ENCODE results near the gene S1PR5. TPM values are rescaled to one million over a fixed set of nuclear protein-coding genes. Genes with fewer than 3 reads are reported as not detected.

The S1PR5 gene
- total RNA-seq, 1 donor, result 0.27 TPM

DNA sequence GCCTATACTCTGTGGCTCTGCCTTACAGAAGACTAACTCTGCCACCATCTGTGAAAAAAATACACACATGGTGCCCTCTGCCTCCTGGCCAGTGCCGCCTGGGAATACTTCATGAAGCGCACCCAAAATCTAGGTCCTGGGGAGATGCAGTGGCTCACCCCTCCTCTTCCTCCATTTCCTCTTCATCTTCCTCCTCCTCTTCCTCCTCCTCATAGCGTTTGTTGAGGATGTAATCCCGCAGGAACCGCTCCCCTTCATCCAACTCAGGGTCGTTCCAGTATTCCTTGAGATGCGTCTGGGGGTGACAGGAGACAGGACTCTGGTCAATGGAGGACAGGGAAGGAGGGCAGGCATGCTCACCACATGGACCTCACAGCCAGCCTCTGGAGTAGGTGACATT lies 42.9 kb upstream of the S1PR5 start:
- H3K4me3 ChIP-seq (ENCODE audit: low read depth, low read length), result no peak overlapping the region
- TF ChIP-seq, protein P1, sequence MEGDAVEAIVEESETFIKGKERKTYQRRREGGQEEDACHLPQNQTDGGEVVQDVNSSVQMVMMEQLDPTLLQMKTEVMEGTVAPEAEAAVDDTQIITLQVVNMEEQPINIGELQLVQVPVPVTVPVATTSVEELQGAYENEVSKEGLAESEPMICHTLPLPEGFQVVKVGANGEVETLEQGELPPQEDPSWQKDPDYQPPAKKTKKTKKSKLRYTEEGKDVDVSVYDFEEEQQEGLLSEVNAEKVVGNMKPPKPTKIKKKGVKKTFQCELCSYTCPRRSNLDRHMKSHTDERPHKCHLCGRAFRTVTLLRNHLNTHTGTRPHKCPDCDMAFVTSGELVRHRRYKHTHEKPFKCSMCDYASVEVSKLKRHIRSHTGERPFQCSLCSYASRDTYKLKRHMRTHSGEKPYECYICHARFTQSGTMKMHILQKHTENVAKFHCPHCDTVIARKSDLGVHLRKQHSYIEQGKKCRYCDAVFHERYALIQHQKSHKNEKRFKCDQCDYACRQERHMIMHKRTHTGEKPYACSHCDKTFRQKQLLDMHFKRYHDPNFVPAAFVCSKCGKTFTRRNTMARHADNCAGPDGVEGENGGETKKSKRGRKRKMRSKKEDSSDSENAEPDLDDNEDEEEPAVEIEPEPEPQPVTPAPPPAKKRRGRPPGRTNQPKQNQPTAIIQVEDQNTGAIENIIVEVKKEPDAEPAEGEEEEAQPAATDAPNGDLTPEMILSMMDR (IDR thresholded peaks at IDR 0.05; ENCODE audit: insufficient read depth, low read length), result no peak

DNA sequence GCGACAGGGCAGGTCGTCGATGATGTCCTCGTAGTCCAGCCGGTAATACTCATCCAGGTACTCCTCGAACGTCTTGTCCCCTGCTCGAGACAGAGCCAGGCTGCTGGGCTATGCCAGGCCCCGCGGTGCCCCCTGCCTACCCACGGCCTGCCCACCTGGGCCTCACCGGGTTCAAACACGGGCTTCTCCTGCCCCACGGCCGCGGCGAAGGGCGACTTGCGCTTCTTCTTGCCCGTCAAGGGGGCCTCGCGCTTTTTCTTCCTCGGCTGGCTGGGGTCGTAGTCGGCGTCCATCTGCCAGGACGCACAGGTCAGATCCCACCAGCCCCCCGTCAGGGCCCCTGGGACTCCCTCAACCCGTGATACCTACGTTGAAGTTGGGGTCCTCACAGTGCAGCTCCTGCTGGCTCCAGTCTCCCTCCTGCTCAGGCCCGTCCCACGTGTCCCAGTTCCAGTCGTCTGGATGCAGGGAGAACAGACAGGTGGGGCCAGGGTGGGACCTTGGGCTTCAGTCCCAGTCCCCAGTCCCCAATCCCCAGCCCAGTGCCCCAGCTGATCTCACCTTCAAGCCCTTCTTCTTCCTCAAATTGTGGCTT lies 40.5 kb upstream of the S1PR5 start:
- H3K4me3 ChIP-seq (ENCODE audit: low read depth, low read length), result no peak overlapping the region
- no peak for DNase-seq (ENCODE audit: low read depth)
- TF ChIP-seq, protein P1 (IDR thresholded peaks at IDR 0.05; ENCODE audit: insufficient read depth, low read length), result no peak

More for the DNA sequence above, 42.9 kb upstream of the S1PR5 start:
- no peak for DNase-seq (ENCODE audit: low read depth)

DNA sequence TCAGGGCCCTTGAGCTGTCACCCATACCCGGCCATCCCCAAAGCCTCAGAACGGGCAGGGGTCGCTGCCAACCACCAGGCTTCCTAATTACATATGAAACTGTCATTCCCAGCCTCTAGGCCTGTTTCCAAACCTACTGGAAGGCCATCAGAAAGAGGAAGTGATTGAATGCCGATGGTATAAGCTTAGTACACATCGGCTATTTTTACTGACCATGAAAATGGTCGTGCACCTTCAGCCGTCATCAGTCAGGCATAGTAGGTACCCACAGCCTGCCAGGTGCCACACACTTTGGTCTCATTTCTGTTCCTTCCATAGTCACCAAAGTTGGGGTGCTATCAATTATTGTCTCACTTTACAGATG lies 38.3 kb upstream of the S1PR5 start:
- TF ChIP-seq, protein P1 (IDR thresholded peaks at IDR 0.05; ENCODE audit: insufficient read depth, low read length), result no peak

DNA sequence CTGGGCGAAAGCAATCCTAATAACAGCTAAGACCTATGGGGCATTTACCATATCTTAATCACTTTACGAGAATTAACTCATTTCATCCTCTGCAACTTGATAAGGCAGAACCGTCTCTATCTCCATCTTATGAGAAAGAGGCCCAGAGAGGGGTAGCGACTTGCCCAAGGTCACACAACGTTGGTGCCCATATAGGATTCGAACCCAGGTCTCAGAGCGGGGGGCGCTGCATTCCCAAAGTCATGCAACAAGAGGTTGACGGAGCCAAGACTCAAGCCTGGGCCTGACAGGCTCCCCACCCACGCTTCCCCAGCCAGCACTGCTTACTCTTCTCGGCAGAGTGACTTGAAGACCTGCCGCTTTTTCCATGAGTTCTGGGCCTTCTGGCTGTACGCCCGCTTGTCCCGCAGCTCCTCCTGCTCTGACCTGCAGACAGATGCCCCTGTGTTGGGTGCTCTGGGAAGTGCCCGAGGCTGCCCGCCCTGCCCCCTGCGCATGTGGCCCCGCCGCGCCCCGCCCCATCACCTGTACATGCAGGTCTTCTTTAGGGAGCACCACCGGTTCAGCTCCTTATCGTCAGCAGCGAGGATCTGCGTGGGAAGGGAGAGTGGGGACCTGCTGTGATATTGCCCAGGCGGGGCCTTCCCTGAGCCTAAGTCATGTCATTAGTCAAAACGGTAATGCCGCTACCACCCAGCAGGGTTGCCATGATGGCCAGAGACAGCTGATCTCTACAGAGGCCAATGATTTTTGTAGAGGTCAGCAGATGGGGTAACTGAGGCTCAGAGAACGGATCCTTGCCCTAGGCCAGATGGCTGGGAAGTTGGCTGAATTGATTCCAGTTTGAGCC lies 37.7 kb upstream of the S1PR5 start:
- DNase-seq (ENCODE audit: low read depth), result no peak
- TF ChIP-seq, protein P1 (IDR thresholded peaks at IDR 0.05; ENCODE audit: insufficient read depth, low read length), result peak; percentile 8
- no peak overlapping the region for H3K4me3 ChIP-seq (ENCODE audit: low read depth, low read length)

More for the DNA sequence above, 38.3 kb upstream of the S1PR5 start:
- no peak overlapping the region for H3K4me3 ChIP-seq (ENCODE audit: low read depth, low read length)
- DNase-seq (ENCODE audit: low read depth), result no peak

DNA sequence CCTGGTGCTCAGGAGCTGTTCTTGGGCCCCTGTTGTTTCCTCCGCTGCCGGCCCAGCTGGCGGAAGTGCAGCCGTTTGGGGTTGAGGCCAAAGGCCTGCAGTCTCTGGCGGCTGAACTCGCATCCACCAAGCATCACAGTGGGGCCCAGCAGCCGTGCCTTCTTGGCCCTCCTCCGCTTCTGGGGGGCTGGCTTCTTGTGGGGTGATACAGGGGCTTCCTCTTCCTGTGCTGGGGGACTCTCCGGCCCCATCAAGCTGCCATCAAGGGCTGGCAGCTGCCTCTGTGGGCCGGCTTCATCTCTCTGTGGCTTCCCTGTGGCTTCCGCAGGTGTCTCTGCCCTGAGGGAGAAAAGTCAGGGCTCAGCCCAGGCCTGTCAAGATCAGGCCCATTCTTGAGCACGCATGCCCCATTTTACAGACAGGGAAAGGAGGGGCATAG lies 36.7 kb upstream of the S1PR5 start:
- TF ChIP-seq, protein P1 (IDR thresholded peaks at IDR 0.05; ENCODE audit: insufficient read depth, low read length), result no peak
- DNase-seq (ENCODE audit: low read depth), result no peak
- no peak overlapping the region for H3K4me3 ChIP-seq (ENCODE audit: low read depth, low read length)

DNA sequence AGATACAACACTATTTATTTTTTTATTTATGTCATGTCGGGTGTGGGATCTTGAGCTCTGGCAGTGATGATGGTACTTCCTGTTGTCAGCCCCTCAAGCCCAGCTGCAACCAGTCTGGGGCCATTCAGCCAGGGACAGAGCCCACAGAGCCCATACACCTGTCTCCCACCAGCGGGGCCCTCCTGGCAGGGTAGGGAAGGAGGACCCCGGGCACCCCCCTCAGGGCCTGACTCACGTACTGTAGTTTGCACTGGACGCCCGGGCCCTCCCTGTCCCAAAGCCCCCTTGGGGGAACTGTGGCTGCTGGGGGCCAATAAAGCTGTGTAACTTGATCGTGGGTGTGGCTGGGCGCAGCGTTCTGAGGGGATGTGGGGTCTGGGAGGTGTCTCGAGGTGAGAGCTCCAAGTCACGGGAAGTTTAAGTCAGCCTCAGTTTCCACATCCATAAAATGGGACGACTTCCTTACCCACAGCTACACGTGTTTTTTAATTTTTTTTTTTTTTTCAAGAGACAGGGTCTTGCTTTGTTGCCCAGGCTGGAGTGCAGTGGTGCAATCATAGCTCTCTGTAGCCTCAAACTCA lies 35.9 kb upstream of the S1PR5 start:
- no peak overlapping the region for H3K4me3 ChIP-seq (ENCODE audit: low read depth, low read length)
- TF ChIP-seq, protein P1 (IDR thresholded peaks at IDR 0.05; ENCODE audit: insufficient read depth, low read length), result no peak
- no peak for DNase-seq (ENCODE audit: low read depth)
